HG03469 (cell line): Measurements from ENCODE around the gene SNAP23.

Experiments
- ATAC-seq: cut with Tn5 transposase; IDR thresholded peaks from one replicate; pipeline ENCODE4 v1.9.1; 2021; ENCODE audit warnings: mild to moderate bottlenecking, moderate library complexity, moderate number of reproducible peaks; ENCODE audit not compliant: unreplicated experiment

The SNAP23 gene

GRCh38 chr15:42494998-42495360, 455 bp upstream of the SNAP23 start:
- no peak for ATAC-seq

GRCh38 chr15:42498212-42499068, 3.0 kb downstream of the SNAP23 start:
- ATAC-seq = no peak

- no peak for ATAC-seq
Observed at GRCh38 chr15:42499858-42500609, 4.6 kb downstream of the SNAP23 start.

GRCh38 chr15:42502477-42502876, 7.0 kb downstream of the SNAP23 start:
- ATAC-seq = no peak

GRCh38 chr15:42503825-42504224, 8.4 kb downstream of the SNAP23 start:
- ATAC-seq = no peak

GRCh38 chr15:42504631-42505030, 9.2 kb downstream of the SNAP23 start:
- peak; percentile 5 for ATAC-seq

- no peak for ATAC-seq
Observed at GRCh38 chr15:42507514-42507913, 12.1 kb downstream of the SNAP23 start.

- no peak for ATAC-seq
Observed at GRCh38 chr15:42508263-42508690, 12.8 kb downstream of the SNAP23 start.

GRCh38 chr15:42510258-42511006, 15.0 kb downstream of the SNAP23 start:
- no peak for ATAC-seq

- ATAC-seq = no peak
Observed at GRCh38 chr15:42511007-42511391, 15.6 kb downstream of the SNAP23 start.

GRCh38 chr15:42523331-42523730, 27.9 kb downstream of the SNAP23 start:
- no peak for ATAC-seq

GRCh38 chr15:42528970-42529369, 33.5 kb downstream of the SNAP23 start:
- ATAC-seq = no peak

- no peak for ATAC-seq
Observed at GRCh38 chr15:42533246-42533645, 37.8 kb downstream of the SNAP23 start.

- ATAC-seq = no peak
Observed at GRCh38 chr15:42544853-42545629, 49.6 kb downstream of the SNAP23 start.

GRCh38 chr15:42547918-42548248, 52.4 kb downstream of the SNAP23 start:
- no peak for ATAC-seq

- ATAC-seq = no peak
Observed at GRCh38 chr15:42548249-42549031, 53.0 kb downstream of the SNAP23 start, which contains the start of the genes HAUS2 and LRRC57. Gene HAUS2 (plus strand): TSS chr15:42548838. CDS start chr15:42548873, 35 bp downstream. Gene LRRC57 (minus strand): TSS chr15:42548793. CDS start chr15:42548434, 359 bp downstream.

GRCh38 chr15:42549032-42549491, 53.6 kb downstream of the SNAP23 start:
- no peak for ATAC-seq

- no peak for ATAC-seq
Observed at GRCh38 chr15:42549741-42550392, 54.4 kb downstream of the SNAP23 start.

- no peak for ATAC-seq
Observed at GRCh38 chr15:42553554-42553953, 58.1 kb downstream of the SNAP23 start.
